GF-D8 (cell line): ENCODE results near the gene ITGAV.
"Not testable (repeated sequence)": the region's sequence is repeated elsewhere in the genome, so short reads cannot be mapped to it uniquely, and the experiment has no call there.

Experiments
- DNase-seq: peaks from one replicate; lab custom pipeline; 2025; lab: John Stamatoyannopoulos, UW

ITGAV gene

GRCh38 chr2:186589612-186590349 is at the start of gene ITGAV:
ITGAV (plus strand) TSS chr2:186590056; CDS start chr2:186590339, 283 bp downstream.
- DNase-seq = peak; percentile 90

- DNase-seq = no peak
Measured at GRCh38 chr2:186540941-186541340, 48.9 kb upstream of the ITGAV start.

GRCh38 chr2:186542002-186542401 is 47.9 kb upstream of the ITGAV start:
- no peak for DNase-seq

GRCh38 chr2:186543561-186544131 is 46.2 kb upstream of the ITGAV start:
- DNase-seq = no peak

- no peak for DNase-seq
Measured at GRCh38 chr2:186544255-186544675, 45.6 kb upstream of the ITGAV start.

- no peak for DNase-seq
Measured at GRCh38 chr2:186546846-186547245, 43.0 kb upstream of the ITGAV start.

- DNase-seq = no peak
Measured at GRCh38 chr2:186551323-186552050, 38.4 kb upstream of the ITGAV start.

- DNase-seq = no peak
Measured at GRCh38 chr2:186554429-186554828, 35.4 kb upstream of the ITGAV start.

- DNase-seq = no peak
Measured at GRCh38 chr2:186554850-186555671, 34.8 kb upstream of the ITGAV start.

- no peak for DNase-seq
Measured at GRCh38 chr2:186558512-186559276, 31.2 kb upstream of the ITGAV start.

GRCh38 chr2:186559370-186559769 is 30.5 kb upstream of the ITGAV start:
- no peak for DNase-seq

- DNase-seq = no peak
Measured at GRCh38 chr2:186559848-186560247, 30.0 kb upstream of the ITGAV start.

GRCh38 chr2:186560254-186560653 is 29.6 kb upstream of the ITGAV start:
- no peak for DNase-seq

- no peak for DNase-seq
Measured at GRCh38 chr2:186561467-186562208, 28.2 kb upstream of the ITGAV start.

- no peak for DNase-seq
Measured at GRCh38 chr2:186562209-186562578, 27.7 kb upstream of the ITGAV start.

GRCh38 chr2:186568600-186568999 is 21.3 kb upstream of the ITGAV start:
- not testable (repeated sequence) for DNase-seq

- not testable (repeated sequence) for DNase-seq
Measured at GRCh38 chr2:186569127-186569526, 20.7 kb upstream of the ITGAV start.

- DNase-seq = no peak
Measured at GRCh38 chr2:186569897-186570296, 20.0 kb upstream of the ITGAV start.

GRCh38 chr2:186570604-186571003 is 19.3 kb upstream of the ITGAV start:
- no peak for DNase-seq

- no peak for DNase-seq
Measured at GRCh38 chr2:186572705-186573104, 17.2 kb upstream of the ITGAV start.

GRCh38 chr2:186573531-186573930 is 16.3 kb upstream of the ITGAV start:
- DNase-seq = no peak
